GM21423 (cell line): ENCODE results near the gene KIAA1328.

Source experiments
- ATAC-seq: cut with Tn5 transposase; IDR thresholded peaks from one replicate; pipeline ENCODE4 v1.9.1; 2021; ENCODE audit warnings: mild to moderate bottlenecking, moderate library complexity; ENCODE audit not compliant: unreplicated experiment

KIAA1328 gene

GRCh38 chr18:37188016-37188791 lies 359.3 kb downstream of the KIAA1328 start:
- no peak for ATAC-seq

DNA sequence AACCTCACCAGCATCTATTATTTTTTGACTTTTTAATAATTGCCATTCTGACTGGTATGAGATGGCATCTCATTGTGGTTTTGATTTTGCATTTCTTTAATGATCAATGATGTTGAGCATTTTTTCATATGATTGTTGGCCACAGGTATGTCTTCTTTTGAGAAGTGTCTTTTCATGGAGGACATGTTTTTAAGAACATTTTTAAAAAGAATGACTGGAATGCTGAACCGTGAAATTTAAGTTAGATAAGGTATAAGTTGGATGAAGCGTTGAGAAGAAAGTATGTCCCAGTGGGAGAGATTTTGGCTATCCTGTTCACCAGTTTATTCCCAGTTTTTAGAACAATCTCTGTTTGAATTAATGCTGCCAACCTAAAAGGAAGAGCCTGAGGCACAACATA lies 370.8 kb downstream of the KIAA1328 start:
- ATAC-seq, result no peak

DNA sequence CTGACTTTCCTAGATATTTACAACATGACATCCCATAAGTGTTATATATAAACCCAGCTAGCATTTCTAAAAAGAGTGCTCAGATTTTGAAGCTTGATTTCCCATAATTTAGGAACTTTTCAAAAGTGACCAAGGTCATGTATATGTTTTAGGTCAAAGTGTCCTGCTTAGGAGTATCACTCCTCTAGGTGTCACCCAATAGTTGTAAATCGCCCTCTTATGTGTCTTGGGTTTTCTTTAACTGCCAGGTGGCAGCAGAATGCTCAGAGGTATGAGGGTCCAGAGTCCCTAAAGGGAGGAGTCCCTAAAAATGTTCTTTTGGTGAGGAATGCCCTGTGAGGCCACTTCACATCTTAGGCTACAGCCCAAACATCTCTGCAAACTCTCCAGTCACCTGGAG lies 378.4 kb downstream of the KIAA1328 start:
- ATAC-seq, result no peak

- ATAC-seq, result no peak
These were observed 381.9 kb downstream of the KIAA1328 start for GRCh38 chr18:37210781-37211180.

DNA sequence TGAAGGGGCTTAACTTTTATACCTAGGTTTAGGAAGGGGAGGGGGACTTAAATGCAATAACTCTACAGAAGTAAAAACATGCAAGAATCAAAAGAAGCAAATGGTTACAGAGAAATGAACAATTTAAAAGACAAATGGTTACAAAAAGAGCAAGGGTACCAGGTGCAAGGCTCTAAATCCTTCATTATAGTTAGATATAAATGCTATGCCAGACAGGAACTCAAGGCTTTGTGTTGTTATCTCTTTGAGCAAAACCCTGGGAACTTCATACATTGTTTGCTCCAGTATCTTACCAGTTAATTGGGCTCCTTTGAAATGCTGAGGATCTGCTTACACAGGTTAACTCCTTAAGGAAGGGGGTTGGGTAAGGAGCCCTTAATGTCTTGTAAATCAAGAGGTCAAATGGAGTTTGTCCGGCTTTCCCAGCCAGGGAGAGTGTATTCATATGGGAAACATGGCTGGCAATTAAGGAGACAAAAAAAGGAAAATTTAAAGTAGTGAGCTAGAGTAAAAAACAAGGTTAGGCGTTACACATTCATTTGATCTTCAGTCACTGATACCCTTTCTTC lies 389.2 kb downstream of the KIAA1328 start:
- no peak for ATAC-seq

DNA sequence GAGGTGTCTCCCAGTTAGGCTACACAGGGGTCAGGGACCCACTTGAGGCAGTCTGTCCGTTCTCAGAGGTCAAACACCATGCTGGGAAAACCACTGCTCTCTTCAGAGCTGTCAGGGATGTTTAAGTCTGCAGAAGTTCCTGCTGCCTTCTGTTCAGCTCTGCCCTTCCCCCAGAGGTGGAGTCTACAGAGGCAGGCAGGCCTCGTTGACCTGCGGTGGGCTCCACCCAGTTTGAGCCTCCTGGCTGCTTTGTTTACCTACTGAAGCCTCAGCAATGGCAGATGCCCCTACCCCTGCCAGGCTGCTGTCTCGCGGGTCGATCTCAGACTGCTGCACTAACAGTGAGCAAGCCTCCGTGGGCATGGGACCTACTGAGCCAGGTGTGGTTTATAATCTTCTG lies 390.3 kb downstream of the KIAA1328 start:
- no peak for ATAC-seq

DNA sequence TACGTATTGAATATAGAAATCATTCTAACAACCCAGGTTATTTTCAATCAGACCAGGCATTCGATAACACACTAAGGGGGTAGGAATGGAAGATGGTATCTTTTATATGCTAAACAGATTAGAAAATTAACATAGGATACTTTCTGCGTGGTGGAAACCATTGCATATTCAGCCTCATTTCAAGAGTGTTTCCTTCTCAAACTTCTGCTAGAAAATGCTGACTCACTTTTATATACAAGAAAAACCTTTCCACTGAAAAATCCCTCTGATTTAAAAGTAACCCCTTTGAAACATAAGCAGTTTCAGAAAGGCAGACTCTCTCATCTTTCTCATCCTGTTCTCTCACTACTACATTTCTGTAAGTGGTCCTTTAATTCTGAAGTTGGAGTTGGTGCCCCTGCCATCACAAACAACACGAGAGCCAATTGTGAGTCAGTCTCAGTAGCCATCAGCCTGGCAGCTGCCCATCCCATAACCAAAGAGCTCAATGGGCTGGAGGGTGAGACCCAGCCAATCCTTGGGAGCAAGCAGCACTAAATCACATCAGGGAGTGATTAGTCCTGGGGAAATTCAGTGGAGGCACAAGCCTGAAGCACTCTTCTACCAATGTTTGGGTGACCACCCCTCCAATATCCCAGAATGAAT lies 393.5 kb downstream of the KIAA1328 start:
- ATAC-seq, result no peak

DNA sequence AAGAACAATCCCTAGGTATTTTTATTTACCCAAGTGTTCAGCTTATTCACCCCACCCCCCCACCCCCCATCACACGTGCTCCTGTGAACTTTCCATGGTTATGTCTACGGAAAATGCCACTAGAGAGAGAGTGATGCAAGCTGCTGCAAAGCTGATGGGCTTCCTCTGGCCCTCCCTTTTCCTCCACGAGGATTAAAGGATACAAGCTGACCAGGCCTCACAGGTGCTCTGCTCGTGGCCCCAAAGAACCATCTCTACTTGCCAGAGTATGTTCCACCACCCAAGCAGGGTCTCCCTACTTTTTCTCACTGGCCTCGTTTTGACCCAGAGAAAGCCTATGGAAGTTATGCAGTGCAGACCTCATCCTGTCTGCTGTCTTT lies 394.1 kb downstream of the KIAA1328 start:
- ATAC-seq, result no peak

DNA sequence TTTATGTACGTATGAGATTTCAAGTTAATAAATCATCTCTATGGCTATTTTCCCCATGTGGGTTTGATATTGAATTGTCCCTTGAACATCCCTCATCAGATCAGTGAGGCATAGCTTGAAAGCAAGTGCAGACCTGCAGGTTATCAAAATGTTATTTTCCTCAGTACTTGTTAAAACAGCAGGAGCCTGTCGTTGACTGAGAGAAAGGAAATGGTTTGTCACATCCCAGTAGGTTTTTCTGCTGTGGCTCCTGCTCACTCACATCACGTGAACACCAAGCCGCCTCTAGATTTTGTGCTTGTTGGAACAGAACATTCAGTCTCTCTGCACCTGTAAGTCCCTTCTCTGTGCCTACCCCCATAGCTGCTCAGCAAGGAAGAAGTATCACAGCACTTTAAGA lies 396.4 kb downstream of the KIAA1328 start:
- ATAC-seq, result no peak

DNA sequence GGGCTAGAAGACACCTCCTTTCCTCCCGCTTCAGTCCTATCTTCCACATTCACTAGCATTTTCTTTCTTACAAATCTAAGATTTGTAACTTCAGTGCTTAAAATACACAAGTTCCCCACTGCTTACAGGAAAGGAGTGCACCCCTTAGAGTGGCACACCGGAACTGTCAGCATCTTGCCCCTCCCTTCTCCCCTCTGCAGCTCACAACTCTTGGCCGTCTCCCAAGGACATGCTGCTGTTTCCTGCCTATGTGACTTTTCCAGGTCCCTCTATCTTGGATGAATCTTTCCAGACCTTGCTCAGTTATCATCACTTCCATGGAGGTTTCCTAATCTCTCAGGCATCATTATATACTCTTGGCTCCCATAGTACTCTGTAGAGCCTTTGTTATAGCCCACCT lies 401.8 kb downstream of the KIAA1328 start:
- no peak for ATAC-seq

- ATAC-seq, result no peak
These were observed 402.3 kb downstream of the KIAA1328 start for GRCh38 chr18:37231251-37231650.

GRCh38 chr18:37235583-37235982 lies 406.7 kb downstream of the KIAA1328 start:
- ATAC-seq, result no peak

GRCh38 chr18:37238282-37239108 lies 409.6 kb downstream of the KIAA1328 start:
- no peak for ATAC-seq

DNA sequence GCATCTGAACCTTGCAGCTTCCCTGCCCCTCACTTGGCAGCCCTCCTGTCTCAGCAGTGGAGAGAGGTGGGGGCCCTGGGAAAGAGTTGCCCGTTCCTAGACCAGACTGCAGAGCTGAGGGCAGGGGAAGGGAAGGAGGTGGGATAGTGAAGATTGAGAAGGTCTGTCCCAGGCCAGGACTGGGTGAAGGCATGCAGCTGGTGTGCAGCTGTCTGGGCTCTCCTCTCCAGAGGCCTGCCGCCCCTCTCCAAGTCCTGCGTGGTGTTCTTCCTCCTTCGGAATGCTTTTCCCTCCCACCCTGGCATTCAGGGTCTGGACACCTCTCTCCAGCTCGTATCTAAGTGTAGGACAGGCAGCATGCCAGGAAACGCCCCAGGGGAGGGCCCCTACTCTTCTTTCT lies 413.2 kb downstream of the KIAA1328 start:
- no peak for ATAC-seq

DNA sequence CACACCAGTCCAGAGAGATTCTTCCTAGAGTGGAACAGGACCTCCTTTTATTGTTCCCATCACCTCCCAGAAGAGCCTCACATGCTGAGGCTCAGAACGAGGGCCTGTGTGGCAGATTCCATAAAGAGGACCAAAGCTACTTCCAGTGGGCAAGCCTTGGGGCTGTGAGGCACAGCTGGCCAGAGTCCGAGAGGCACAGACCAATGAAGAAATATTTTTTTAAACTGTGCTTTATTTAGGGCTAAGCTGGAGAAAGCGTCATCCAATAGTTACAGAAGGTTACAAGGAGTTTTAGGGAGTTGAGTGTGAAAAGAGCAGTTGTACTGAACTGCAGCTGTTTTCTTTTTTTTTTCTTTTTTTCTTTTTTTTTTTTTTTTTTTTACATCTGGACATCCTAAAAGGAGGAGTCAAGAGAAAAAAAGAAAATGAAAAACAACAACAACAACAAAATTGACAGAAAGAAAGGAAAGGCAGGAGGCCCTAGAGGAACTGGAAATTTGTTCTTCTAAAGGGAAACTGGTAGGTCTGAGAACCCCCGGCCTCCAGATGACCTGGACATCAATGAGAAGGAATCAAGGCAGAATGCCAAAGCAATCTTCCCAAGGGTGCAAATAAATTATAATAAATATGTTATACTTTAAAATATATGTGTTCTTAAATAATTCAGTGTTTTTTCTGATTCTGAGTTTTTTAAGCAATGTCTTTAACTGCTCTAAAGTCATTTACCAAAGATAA lies 414.1 kb downstream of the KIAA1328 start:
- no peak for ATAC-seq

DNA sequence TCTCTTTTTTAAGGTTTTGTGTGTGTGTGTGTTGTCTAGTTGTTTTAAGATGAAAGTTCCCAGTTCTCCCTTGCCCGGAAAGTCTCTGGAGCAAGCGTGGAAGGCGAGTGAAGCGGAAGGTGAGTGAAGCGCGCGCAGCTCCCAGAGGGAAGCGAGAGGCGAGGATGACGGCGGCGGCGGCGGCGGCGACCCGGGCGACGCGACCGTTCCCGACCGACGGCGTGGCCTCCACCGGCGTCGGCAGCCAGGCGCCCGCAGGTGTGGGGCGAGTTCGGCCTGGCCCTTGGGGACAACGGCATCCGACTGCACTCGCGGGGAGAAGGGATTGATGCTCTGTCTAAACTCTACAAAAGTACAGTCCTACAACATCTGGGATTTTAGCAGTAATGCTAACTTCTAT lies 414.8 kb downstream of the KIAA1328 start:
- no peak for ATAC-seq

DNA sequence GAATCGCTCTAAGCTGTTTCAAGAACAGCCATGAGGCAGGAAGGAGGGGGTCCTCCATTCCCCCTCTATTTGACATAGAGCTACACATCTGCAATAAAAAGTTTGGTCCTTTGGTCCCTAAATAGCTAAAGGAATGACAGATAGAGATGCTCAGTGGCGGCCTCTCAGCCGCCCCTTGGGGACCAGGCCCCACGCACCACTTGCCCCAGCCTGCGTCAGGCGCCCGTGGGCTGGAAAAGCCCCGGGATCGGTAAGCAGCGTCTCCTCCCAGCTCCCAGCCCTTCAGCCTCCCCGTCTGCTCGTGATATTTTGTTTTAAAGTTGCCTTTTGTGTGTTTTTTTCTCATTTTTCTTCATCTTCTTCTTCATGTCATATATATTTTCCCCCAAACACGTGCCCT lies 415.7 kb downstream of the KIAA1328 start:
- ATAC-seq, result no peak

- no peak for ATAC-seq
These were observed 417.9 kb downstream of the KIAA1328 start for GRCh38 chr18:37246779-37247340.

DNA sequence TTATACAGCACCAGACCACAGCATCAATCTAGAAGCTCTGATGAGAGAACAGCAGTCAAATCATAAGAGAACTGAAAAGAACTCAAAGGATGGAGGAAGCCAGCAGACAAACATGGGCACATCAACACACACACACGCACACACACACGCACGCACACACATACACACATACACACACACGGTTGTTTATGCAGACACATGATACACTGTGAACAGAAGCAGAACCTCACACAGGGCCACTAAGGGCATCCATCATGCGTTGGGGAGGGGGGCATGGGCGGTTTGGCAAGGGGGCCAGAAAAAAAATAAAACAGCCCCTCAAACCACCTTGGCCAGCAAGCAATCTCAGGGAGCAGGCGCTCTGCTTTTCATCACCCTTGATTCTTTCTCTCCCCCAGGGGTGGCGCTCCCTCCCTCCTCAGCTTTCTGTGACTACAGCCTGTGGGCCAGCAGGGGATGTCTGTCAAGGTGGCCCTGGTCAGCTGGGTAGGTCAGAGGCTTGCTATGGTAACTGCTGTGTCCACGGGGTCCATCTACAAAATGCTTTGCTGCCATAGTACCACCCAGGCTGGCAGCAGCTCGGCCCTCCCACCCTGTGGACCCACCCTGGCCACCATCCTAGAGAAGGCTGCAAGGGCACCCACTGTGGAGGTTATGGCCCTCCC lies 418.7 kb downstream of the KIAA1328 start:
- ATAC-seq, result no peak

GRCh38 chr18:37248281-37248680 lies 419.4 kb downstream of the KIAA1328 start:
- no peak for ATAC-seq
